Amygdala (tissue), 56 donors: ENCODE measurements around the gene SYNDIG1L.

Experiments used
- DNase-seq, 56 donors: peaks; one replicate each; lab custom pipeline; 2025; lab: John Stamatoyannopoulos, UW

Gene SYNDIG1L

DNA sequence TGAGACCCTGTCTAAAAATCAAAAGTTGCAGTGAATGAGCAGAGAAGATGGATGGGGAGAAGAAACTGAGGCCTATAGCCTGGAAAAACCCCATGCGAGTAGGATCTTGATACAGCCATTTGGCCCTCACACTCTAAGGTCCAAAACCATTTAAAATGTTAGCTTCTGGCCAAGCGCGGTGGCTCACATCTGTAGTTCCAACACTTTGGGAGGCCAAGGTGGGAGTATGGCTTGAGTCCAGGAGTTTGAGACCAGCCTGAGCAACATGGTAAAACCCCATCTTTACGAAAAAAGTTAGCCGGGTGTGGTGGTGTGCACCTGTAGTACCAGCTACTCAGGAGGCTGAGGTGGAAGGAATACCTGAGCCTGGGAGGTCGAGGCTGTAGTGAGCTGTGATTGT, 58.0 kb downstream of the SYNDIG1L start:
- no peak for DNase-seq

DNA sequence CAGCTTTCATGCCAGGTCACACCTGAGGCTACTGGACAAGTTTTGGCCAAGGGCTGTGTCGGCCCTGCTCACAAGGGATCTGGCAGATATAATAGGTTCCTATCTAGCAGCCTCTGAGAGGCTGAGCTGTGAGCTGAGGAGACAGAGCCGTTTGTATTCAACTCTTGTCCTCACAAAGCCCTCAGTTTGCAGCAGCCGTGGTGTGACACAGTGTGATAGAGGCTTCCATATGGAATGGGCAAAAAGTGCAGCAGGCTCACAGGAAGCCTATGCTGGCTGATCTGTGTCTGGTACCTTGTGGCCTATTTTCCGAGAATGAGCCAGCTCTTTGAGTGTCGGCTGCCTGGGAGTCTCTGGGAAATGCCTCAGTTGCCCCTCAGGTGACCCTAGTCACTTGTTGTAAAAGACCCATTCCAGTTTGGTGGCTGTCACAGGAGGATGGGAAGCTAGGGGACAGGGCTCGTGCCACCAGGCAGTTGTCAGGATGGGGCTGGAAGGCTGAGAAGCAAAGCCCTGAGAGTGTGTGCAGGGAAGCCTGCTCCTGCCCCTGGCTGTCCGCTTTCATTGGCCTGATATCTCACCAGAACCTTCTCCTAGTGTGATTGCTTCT, 61.6 kb downstream of the SYNDIG1L start:
- peak in 9 of 56 donors; percentile 1 to 21 (median 5) for DNase-seq

DNA sequence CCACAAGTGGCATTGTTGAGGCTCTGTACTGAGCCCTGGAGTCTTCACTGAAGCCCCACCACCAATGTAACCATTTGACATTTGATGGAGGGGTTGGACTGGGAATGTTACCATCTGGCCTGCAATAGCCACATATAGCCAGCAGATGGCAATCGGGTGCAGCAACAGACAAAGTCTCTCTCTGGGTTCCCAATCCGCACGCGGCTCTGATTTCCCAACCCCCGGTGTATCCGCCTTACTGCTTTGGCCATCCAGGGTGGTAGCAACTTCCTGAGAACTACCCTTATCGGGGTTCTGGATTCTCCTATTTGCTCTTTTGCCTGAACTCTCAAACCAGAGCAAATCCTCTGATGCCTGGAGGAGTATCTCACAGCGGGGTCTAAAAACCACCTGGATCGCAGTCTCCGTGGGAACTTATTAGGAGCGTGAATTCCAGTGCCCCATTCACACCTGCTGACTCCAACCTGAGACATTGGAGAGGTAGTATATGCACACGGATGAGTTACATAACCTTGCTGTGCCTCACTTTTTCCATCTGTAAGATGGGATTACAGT, 63.6 kb downstream of the SYNDIG1L start:
- DNase-seq = peak in 51 of 56 donors; percentile 6 to 86 (median 36)

DNA sequence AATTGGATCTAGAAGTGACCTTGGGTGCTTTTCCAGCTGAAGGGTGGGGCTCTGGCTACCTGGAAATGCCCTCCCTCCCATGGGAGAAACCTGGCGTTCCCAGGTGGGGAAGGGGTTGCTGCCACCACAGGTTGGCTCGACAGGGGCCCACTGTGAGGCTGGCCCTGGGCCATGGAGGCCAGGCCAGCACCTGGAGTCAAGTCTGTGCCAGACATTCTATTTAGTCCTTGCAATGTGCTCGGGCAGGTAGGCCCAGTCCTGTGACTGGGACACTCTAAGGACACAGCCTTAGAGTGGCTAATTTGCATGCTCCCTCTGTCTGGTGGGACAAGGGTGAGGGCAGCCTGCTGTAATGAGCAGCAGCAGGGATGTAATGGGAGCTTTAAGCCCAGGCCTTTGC, 65.8 kb downstream of the SYNDIG1L start:
- no peak for DNase-seq

DNA sequence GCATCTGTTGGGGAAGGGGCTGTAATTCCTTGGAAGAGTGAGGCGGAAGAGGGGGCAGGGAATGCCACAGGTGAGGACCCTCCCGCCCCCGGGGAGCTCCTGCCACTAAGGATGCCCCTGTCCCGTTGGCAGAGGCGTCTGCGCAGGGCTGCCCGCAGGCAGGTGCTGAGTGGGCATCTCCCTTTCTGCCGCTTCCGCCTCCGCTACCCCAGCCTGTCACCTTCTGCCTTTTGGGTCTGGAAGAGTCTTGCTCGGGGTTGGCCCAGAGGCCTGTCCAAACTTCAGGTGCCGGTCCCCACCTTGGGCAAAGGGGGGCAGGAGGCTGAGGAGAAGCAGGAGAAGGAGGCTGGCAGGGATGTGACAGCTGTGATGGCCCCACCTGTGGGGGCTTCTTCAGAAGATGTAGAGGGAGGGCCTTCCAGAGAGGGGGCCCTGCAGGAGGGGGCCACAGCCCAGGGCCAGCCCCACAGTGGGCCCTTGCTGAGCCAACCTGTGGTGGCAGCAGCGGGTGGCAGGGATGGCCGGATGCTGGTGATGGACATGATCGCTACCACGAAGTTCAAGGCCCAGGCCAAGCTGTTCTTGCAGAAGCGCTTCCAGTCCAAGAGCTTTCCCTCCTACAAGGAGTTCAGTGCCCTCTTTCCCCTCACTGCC, 67.7 kb downstream of the SYNDIG1L start:
- DNase-seq = no peak

DNA sequence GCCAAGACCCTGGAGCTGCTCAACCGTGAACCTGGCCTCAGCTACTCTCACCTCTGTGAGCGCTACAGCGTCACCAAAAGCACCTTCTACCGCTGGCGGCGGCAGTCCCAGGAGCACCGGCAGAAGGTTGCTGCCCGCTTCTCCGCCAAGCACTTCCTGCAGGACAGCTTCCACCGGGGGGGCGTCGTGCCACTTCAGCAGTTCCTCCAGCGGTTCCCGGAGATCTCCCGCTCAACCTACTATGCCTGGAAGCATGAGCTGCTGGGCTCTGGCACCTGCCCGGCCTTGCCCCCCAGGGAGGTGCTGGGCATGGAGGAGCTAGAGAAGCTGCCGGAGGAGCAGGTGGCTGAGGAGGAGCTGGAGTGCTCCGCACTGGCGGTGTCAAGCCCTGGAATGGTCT, 68.4 kb downstream of the SYNDIG1L start:
- DNase-seq = no peak

DNA sequence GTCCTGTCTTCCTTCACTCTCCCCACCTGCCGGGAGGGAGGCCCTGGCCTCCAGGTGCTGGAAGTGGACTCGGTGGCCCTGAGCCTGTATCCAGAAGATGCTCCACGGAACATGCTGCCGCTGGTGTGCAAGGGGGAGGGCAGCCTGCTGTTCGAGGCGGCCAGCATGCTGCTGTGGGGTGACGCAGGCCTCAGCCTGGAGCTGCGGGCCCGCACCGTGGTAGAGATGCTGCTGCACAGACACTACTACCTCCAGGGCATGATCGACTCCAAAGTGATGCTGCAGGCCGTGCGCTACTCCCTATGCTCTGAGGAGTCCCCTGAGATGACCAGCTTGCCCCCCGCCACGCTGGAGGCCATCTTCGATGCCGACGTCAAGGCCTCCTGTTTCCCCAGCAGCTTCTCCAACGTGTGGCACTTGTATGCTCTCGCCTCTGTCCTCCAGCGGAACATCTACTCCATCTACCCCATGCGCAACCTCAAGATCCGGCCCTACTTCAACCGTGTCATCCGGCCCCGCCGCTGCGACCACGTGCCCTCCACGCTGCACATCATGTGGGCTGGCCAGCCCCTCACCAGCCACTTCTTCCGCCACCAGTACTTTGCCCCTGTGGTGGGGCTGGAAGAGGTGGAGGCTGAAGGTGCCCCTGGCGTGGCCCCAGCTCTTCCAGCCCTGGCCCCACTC, 69.0 kb downstream of the SYNDIG1L start:
- DNase-seq = no peak
